MM.1S (cell line): Measurements from ENCODE around the gene RHEB.

Experiments
- EZH2 ChIP-seq: fragments of 300-600 bp; sonication (generic); optimal IDR thresholded peaks from 2 replicates; pipeline ENCODE3; 2017; ENCODE audit warnings: low read depth, mild to moderate bottlenecking, antibody characterized with exemption, low read length, mixed read lengths
- EZH2phosphoT487 ChIP-seq: fragments of 300-600 bp; sonication (generic); IDR thresholded peaks from 2 replicates; pipeline ENCODE4 v1.6.1; 2018; ENCODE audit warnings: antibody characterized with exemption, low read length
- TF ChIP-seq, protein P1 (sequence below): fragments of 300-600 bp; sonication (generic); IDR thresholded peaks from 2 replicates; pipeline ENCODE4 v1.5.1; 2016; ENCODE audit warnings: antibody characterized with exemption, low read length, mixed read lengths

DNA sequence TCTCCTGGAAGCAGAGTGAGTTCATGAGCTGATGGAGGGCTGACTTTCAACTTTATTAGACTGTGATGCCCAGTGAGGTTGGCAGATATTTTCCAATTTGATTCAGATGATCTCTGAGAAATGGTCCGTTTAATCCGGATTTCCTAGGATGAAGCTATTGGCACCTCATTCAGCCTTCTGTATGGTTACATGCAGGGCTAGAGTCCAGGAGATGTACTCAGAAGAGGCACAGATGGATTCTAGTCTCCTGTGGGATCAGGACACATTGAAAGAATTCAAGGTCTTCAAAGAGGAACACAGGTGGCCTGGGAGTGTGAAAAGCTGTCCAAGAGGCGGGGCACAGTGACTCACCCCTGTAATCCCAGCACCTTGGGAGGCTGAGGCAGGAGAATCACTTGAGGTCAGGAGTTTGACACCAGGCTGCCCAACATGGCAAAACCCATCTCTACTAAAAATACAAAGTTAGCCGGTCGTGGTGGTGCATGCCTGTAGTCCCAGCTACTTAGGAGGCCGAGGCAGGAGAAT is 23.0 kb upstream of the RHEB start:
- TF ChIP-seq, protein P1, sequence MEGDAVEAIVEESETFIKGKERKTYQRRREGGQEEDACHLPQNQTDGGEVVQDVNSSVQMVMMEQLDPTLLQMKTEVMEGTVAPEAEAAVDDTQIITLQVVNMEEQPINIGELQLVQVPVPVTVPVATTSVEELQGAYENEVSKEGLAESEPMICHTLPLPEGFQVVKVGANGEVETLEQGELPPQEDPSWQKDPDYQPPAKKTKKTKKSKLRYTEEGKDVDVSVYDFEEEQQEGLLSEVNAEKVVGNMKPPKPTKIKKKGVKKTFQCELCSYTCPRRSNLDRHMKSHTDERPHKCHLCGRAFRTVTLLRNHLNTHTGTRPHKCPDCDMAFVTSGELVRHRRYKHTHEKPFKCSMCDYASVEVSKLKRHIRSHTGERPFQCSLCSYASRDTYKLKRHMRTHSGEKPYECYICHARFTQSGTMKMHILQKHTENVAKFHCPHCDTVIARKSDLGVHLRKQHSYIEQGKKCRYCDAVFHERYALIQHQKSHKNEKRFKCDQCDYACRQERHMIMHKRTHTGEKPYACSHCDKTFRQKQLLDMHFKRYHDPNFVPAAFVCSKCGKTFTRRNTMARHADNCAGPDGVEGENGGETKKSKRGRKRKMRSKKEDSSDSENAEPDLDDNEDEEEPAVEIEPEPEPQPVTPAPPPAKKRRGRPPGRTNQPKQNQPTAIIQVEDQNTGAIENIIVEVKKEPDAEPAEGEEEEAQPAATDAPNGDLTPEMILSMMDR = no peak
- TF ChIP-seq EZH2 (no peak), EZH2phosphoT487 (no peak)
